Sigmoid colon (tissue), 7 donors: ENCODE data around the gene ZNF93. TPM values are rescaled to one million over a fixed set of nuclear protein-coding genes. Genes with fewer than 3 reads are reported as not detected.

ENCODE experiments used
- DNase-seq: peaks from one replicate; pipeline ENCODE4 v3.0.0-alpha.2; 2019
- H3K27ac ChIP-seq, 4 donors: fragments of 200-600 bp; sonication (generic); one replicate each; pipeline ENCODE4 v1.5.1; 2016 to 2019; ENCODE audit warnings: mild to moderate bottlenecking in 1 of 4
- H3K27me3 ChIP-seq, 3 donors: fragments of 200-600 bp; sonication (generic); one replicate each; pipeline ENCODE4 v1.5.1; 2019; ENCODE audit warnings: mild to moderate bottlenecking in 1 of 3
- H3K36me3 ChIP-seq, 4 donors: fragments of 200-600 bp; sonication (generic); one replicate each; pipeline ENCODE4 v1.5.1; 2016 to 2019
- H3K4me1 ChIP-seq, 4 donors: fragments of 200-600 bp; sonication (generic); one replicate each; pipeline ENCODE4 v1.5.1; 2017 to 2019
- H3K4me3 ChIP-seq, 4 donors: fragments of 200-600 bp; sonication (generic); one replicate each; pipeline ENCODE4 v1.5.1; 2017 to 2019; ENCODE audit warnings: mild to moderate bottlenecking in 2 of 4, moderate library complexity in 1 of 4
- H3K9me3 ChIP-seq, 4 donors: fragments of 200-600 bp in 3 of 4; sonication (generic) in 3 of 4; one replicate each; pipeline versions ENCODE4 v1.5.1 to v1.6.1; 2013 to 2019
- EP300 ChIP-seq, 4 donors: sonication (generic); formaldehyde crosslinking; IDR thresholded peaks; one replicate each; pipeline ENCODE4 v1.6.1; 2017; ENCODE audit warnings: antibody characterized with exemption in 4 of 4
- POLR2A ChIP-seq, 2 donors: fragments of 450-650 bp; IDR thresholded peaks; one replicate each; pipeline ENCODE4 v1.6.1; 2016; ENCODE audit warnings: antibody characterized with exemption in 2 of 2, mild to moderate bottlenecking in 2 of 2, moderate library complexity in 2 of 2
- POLR2AphosphoS5 ChIP-seq, 4 donors: sonication (generic); formaldehyde crosslinking; IDR thresholded peaks; one replicate each; pipeline ENCODE4 v1.6.1; 2017; ENCODE audit warnings: antibody characterized with exemption in 4 of 4
- WGBS, 2 donors: extraction: QIAGEN DNeasy Blood & Tissue Kit; methylation state at CpG; one replicate each; pipeline ENCODE4 v1.1.7; 2013; 5-methylcytosine and 5-hydroxymethylcytosine counted together
- intact Hi-C: fragments of 100-400 bp; cut with DNase I; formaldehyde crosslinking; loops from one replicate; pipeline ENCODE4 v1.15.1; 2023
- polyA plus RNA-seq, 3 donors: library from polyadenylated mRNA; stranded (reverse); fragments of 200-250 nt; gene quantifications; one replicate each; pipeline ENCODE4 v1.2.3, GENCODE V29; 2013
- total RNA-seq, 4 donors: library from RNA; depleted of rRNA; stranded (reverse); fragments of >200 nt; gene quantifications; one replicate each; pipeline ENCODE4 v1.1.0, GENCODE V29; 2016
- TF ChIP-seq, protein P1 (sequence below), 4 experiments: fragments of 450-650 bp in 3 of 4; fragments of 200-600 bp in 1 of 4; IDR thresholded peaks; one replicate each; pipeline ENCODE4 v1.5.1; 2016 to 2019; ENCODE audit warnings: antibody characterized with exemption in 4 of 4, mild to moderate bottlenecking in 3 of 4, moderate library complexity in 2 of 4
- donor health status: healthy with polysubstance abuse.
- donor health status: Bipolar disorder and iron deficiency.
- donor health status: healthy.

ZNF93 gene
- total and polyA plus RNA-seq, 7 donors: 1.2 to 14.4 (median 5.1) TPM

GRCh38 chr19:19937403-19937802, 36.7 kb downstream of the ZNF93 start:
- H3K27me3 ChIP-seq: no peaks in the 10 kb centered on the region
- no peaks in the 10 kb centered on the region for H3K4me1 ChIP-seq
- DNase-seq: no peak
- WGBS, 2 donors: 93 to 95% methylated on average over 2 of the region's 2 CpGs
- peaks cover 0 to 17% (median 12%) of the 10 kb centered on the region in 4 donors for H3K36me3 ChIP-seq
- H3K9me3 ChIP-seq: peaks cover 0 to 31% (median 13%) of the 10 kb centered on the region in 4 donors
- TF ChIP-seq, protein P1, sequence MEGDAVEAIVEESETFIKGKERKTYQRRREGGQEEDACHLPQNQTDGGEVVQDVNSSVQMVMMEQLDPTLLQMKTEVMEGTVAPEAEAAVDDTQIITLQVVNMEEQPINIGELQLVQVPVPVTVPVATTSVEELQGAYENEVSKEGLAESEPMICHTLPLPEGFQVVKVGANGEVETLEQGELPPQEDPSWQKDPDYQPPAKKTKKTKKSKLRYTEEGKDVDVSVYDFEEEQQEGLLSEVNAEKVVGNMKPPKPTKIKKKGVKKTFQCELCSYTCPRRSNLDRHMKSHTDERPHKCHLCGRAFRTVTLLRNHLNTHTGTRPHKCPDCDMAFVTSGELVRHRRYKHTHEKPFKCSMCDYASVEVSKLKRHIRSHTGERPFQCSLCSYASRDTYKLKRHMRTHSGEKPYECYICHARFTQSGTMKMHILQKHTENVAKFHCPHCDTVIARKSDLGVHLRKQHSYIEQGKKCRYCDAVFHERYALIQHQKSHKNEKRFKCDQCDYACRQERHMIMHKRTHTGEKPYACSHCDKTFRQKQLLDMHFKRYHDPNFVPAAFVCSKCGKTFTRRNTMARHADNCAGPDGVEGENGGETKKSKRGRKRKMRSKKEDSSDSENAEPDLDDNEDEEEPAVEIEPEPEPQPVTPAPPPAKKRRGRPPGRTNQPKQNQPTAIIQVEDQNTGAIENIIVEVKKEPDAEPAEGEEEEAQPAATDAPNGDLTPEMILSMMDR (IDR thresholded peaks at IDR 0.05): no peak
- TF ChIP-seq POLR2A (IDR thresholded peaks at IDR 0.05) (no peak), EP300 (IDR thresholded peaks at IDR 0.05) (no peak), POLR2AphosphoS5 (IDR thresholded peaks at IDR 0.05) (no peak)
- no peak overlapping the region for H3K27ac ChIP-seq
- H3K4me3 ChIP-seq: no peak overlapping the region
- intact Hi-C loops: no loop called here

DNA sequence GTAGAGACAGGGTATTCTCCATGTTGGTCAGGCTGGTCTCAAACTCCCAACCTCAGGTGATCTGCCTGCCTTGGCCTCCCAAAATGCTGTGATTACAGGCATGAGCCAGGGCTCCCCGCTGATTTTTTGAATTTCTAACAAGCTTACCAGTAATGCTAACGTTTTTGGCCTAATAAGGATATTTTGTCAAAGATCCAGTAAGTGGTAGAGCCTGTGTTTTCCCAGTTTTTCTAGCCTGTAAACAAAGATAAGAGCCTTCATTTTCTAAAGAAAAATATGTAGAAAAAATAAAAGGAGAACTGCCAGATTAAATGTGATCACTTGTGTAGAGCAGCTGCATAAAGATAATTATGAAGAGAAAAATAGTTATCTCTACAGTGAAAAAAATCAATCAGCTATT, 37.7 kb downstream of the ZNF93 start:
- WGBS, 2 donors: 30 to 31% methylated on average over 2 of the region's 2 CpGs
- peaks cover 0 to 31% (median 13%) of the 10 kb centered on the region in 4 donors for H3K9me3 ChIP-seq

DNA sequence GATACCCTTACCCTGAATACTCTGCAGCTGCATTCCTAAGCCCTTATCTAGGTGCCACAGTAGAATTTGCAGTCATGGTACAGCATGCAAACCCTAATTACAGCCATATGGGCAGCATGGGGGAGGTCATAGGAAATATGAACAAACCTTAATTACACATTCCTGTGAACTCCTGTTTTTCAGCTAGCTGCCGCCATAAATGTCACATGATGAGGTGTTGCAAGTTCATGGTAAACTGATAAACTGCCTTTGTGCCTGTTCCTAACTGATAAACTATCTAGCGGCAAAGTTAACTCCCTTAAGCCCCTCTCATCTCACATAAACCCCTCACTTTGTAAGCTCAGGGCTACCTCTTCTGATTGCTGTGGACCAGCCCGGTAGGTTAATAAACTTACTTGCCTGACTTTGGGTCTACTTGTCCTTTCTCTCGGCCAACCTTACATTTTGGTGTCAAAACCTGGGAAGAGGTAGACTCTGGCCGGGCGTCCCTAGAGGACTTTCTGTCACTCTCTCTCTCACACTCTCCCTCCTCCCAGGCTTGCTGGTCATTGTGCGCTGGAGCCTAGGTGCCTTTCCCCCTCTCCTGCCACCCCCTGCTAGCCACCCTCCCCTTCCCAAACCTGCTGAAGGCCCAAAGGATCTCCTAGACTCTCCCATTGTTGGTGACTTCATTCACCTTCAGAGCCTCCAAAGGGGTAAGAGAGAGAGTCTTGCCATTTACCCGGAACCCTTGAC, 43.3 kb downstream of the ZNF93 start:
- DNase-seq: no peak
- Histone ChIP-seq H3K36me3 (no peaks in the 10 kb centered on the region), H3K27me3 (no peaks in the 10 kb centered on the region), H3K4me3 (no peak overlapping the region), H3K4me1 (no peaks in the 10 kb centered on the region), H3K27ac (no peak overlapping the region), H3K9me3 (peaks cover 0 to 5% (median 0%) of the 10 kb centered on the region in 4 donors)
- TF ChIP-seq, protein P1 (IDR thresholded peaks at IDR 0.05): no peak
- TF ChIP-seq POLR2A (IDR thresholded peaks at IDR 0.05): no peak
- TF ChIP-seq POLR2AphosphoS5 (IDR thresholded peaks at IDR 0.05): no peak
- TF ChIP-seq EP300 (IDR thresholded peaks at IDR 0.05): no peak
- intact Hi-C loops: no loop called here
- WGBS, 2 donors: 80 to 87% methylated on average over 8 of the region's 8 CpGs

More for the DNA sequence above, 37.7 kb downstream of the ZNF93 start:
- Histone ChIP-seq H3K27me3 (no peaks in the 10 kb centered on the region), H3K36me3 (peaks cover 0 to 9% (median 7%) of the 10 kb centered on the region in 4 donors), H3K4me3 (no peak overlapping the region), H3K4me1 (no peaks in the 10 kb centered on the region), H3K27ac (no peak overlapping the region)
- TF ChIP-seq POLR2AphosphoS5 (IDR thresholded peaks at IDR 0.05) (no peak), POLR2A (IDR thresholded peaks at IDR 0.05) (no peak), EP300 (IDR thresholded peaks at IDR 0.05) (no peak)
- intact Hi-C loops: no loop called here
- DNase-seq: no peak

GRCh38 chr19:19944583-19944880, 43.8 kb downstream of the ZNF93 start:
- no peaks in the 10 kb centered on the region for H3K27me3 ChIP-seq
- no peak for DNase-seq
- H3K27ac ChIP-seq: no peak overlapping the region
- intact Hi-C loops: no loop called here
- 92% methylated on average over 3 of the region's 3 CpGs for WGBS, 2 donors
- no peak for TF ChIP-seq POLR2A (IDR thresholded peaks at IDR 0.05)
- TF ChIP-seq, protein P1 (IDR thresholded peaks at IDR 0.05): no peak
- no peak for TF ChIP-seq POLR2AphosphoS5 (IDR thresholded peaks at IDR 0.05)
- no peak for TF ChIP-seq EP300 (IDR thresholded peaks at IDR 0.05)
- no peaks in the 10 kb centered on the region for H3K36me3 ChIP-seq
- H3K4me1 ChIP-seq: no peaks in the 10 kb centered on the region
- peaks cover 0 to 5% (median 0%) of the 10 kb centered on the region in 4 donors for H3K9me3 ChIP-seq
- H3K4me3 ChIP-seq: no peak overlapping the region

DNA sequence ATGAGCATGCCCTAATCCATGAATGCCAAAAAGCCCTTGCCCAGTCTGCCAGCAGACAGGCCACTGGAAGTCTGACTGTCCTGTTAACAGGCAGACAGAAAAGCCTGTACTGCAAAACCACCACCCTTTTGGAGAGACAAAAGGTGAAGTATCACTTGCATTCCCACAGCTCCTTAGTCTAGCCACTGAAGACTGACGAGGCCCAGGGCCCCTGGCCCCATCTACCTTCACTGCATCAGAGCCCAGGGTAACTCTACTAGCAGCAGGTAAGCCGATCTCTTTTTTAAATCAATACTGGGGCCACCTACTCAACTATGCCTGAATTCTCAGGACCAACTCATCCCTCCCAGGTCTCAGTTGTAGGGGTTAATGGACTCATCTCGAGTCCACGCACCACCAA, 45.5 kb downstream of the ZNF93 start:
- Histone ChIP-seq H3K9me3 (peaks cover 0 to 2% (median 0%) of the 10 kb centered on the region in 4 donors), H3K4me1 (no peaks in the 10 kb centered on the region), H3K36me3 (no peaks in the 10 kb centered on the region), H3K27me3 (no peaks in the 10 kb centered on the region), H3K27ac (no peak overlapping the region), H3K4me3 (no peak overlapping the region)
- no peak for DNase-seq
- 80 to 86% methylated on average over 4 of the region's 4 CpGs for WGBS, 2 donors
- intact Hi-C loops: no loop called here
- TF ChIP-seq POLR2A (IDR thresholded peaks at IDR 0.05): no peak
- no peak for TF ChIP-seq EP300 (IDR thresholded peaks at IDR 0.05)
- TF ChIP-seq, protein P1 (IDR thresholded peaks at IDR 0.05): no peak
- TF ChIP-seq POLR2AphosphoS5 (IDR thresholded peaks at IDR 0.05): no peak
